Thyroid gland (tissue), 4 donors: ENCODE measurements around the gene PPP2R5B. TPM values are rescaled to one million over a fixed set of nuclear protein-coding genes. Genes with fewer than 3 reads are reported as not detected.
A peak's percentile ranks its signal among the peaks of the same experiment; 100 is the strongest.

Experiments
- DNase-seq, 2 donors: peaks; one replicate each; pipeline ENCODE4 v3.0.0-alpha.2; 2019
- H3K27ac ChIP-seq, 3 donors: fragments of 200-600 bp; sonication (generic); 1 replicate in 2 of 3; 2 replicates in 1 of 3; pipeline ENCODE4 v1.5.1; 2016 to 2019; ENCODE audit warnings: mild to moderate bottlenecking in 1 of 3, moderate library complexity in 1 of 3
- H3K27me3 ChIP-seq: fragments of 200-600 bp; sonication (generic); one replicate; pipeline ENCODE4 v1.5.1; 2019
- H3K36me3 ChIP-seq, 2 donors: fragments of 200-600 bp; sonication (generic); one replicate each; pipeline ENCODE4 v1.5.1; 2016 to 2019
- H3K4me1 ChIP-seq, 2 donors: fragments of 200-600 bp; sonication (generic); one replicate each; pipeline ENCODE4 v1.5.1; 2017 to 2019
- H3K4me3 ChIP-seq, 3 donors: fragments of 200-600 bp; sonication (generic); replicated peaks in 1 of 3; 1 replicate in 2 of 3; 2 replicates in 1 of 3; pipeline ENCODE4 v1.5.1; 2016; ENCODE audit warnings: mild to moderate bottlenecking in 1 of 3
- H3K9me3 ChIP-seq: fragments of 200-600 bp; sonication (generic); one replicate; pipeline ENCODE4 v1.5.1; 2017
- POLR2A ChIP-seq, 2 donors: fragments of 450-650 bp; IDR thresholded peaks; one replicate each; pipeline ENCODE4 v1.6.1; 2017; ENCODE audit warnings: antibody characterized with exemption in 2 of 2, mild to moderate bottlenecking in 2 of 2, moderate library complexity in 1 of 2
- WGBS, 2 donors: methylation state at CpG; one replicate each; pipeline ENCODE4 v1.1.5; 2017; 5-methylcytosine and 5-hydroxymethylcytosine counted together
- intact Hi-C: fragments of 100-400 bp; cut with DNase I; formaldehyde crosslinking; loops from one replicate; pipeline ENCODE4 v1.15.1; 2023
- total RNA-seq, 4 donors: library from RNA; depleted of rRNA; stranded (reverse); fragments of >200 nt; gene quantifications; one replicate each; pipeline ENCODE4 v1.2.3, GENCODE V29; 2016
- TF ChIP-seq, protein P1 (sequence below), 6 experiments: fragments of 200-600 bp in 3 of 6; fragments of 450-650 bp in 3 of 6; sonication (generic) in 3 of 6; IDR thresholded peaks; one replicate each; pipeline ENCODE4 v1.5.1; 2016 to 2019; ENCODE audit warnings: antibody characterized with exemption in 6 of 6, mild to moderate bottlenecking in 2 of 6, inconsistent platforms in 1 of 6, moderate library complexity in 1 of 6

Gene PPP2R5B
- total RNA-seq, 4 donors from 2014 or later, result 14.8 to 30.1 (median 21.7) TPM

DNA sequence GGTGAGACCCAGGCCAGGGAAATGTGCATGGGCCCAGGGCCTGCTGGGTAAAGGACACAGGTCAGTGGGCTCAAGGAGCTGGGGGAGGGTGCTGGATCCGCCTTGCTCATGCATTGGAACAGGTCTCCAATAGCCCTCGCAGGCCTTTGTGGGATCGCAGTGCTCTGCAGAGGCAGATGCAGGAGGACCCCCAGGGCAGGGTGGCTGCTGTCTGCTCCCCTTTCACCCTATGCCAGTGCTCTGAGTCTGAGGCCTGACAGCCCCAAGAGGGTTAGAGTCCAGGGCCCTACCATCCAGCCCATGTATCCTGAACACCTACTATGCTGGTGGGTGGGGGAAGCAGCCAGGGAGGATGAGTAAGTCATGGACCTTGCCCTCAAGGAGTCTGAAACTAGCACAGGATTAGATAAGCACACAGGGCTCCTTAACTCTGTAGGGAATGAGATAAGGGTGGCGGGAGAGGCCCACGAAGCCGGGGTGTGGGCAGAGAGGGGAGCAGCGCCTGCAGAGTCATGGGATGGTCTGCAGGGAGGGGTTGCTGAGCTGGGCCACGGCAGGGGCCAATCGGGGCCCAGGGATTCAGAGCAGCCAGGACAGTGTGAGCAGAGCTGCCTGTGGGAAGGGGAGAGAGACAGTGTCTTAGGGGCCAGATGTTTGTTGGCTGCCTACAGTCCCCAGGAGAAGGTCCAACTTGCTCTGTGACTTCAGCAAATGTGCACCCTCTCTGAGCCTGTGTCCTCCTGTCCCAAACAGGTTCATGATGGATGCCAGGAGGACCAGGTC is 35.6 kb upstream of the PPP2R5B start:
- 70 to 74% methylated on average over 6 to 7 of the region's 9 CpGs for whole genome bisulfite sequencing, 2 donors
- H3K27me3 ChIP-seq, result no peaks in the 10 kb centered on the region
- no peak overlapping the region for H3K27ac ChIP-seq
- DNase-seq, result peak; percentile 58 to 67
- H3K4me3 ChIP-seq, result no peak overlapping the region
- intact Hi-C loops, result no loop called here
- TF ChIP-seq, protein P1, sequence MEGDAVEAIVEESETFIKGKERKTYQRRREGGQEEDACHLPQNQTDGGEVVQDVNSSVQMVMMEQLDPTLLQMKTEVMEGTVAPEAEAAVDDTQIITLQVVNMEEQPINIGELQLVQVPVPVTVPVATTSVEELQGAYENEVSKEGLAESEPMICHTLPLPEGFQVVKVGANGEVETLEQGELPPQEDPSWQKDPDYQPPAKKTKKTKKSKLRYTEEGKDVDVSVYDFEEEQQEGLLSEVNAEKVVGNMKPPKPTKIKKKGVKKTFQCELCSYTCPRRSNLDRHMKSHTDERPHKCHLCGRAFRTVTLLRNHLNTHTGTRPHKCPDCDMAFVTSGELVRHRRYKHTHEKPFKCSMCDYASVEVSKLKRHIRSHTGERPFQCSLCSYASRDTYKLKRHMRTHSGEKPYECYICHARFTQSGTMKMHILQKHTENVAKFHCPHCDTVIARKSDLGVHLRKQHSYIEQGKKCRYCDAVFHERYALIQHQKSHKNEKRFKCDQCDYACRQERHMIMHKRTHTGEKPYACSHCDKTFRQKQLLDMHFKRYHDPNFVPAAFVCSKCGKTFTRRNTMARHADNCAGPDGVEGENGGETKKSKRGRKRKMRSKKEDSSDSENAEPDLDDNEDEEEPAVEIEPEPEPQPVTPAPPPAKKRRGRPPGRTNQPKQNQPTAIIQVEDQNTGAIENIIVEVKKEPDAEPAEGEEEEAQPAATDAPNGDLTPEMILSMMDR (IDR thresholded peaks at IDR 0.05), result no peak
- no peak for TF ChIP-seq POLR2A (IDR thresholded peaks at IDR 0.05)
- H3K9me3 ChIP-seq, result no peaks in the 10 kb centered on the region
- no peaks in the 10 kb centered on the region for H3K36me3 ChIP-seq
- H3K4me1 ChIP-seq, result peaks cover 3 to 16% of the 10 kb centered on the region in 2 donors

DNA sequence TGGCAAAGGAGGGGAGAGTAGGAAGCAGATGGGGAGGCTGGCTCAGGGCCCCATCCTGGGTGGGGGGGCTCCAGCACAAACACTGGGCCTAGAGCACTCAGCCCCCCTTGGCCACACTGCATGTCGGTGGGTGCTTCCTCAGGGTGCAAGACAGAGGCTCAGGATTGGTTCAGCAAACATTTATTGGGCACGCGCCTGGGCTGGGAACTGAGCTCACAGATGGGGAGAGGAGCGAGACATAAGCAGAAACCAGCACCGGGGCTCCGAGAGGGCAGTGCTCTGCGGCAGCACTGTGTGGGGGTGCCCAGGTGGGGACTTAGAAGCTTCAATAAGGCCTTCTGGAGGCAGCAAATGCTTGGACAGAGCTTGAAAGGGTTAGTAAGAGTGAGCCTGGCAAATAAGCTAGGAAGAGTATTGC is 34.0 kb upstream of the PPP2R5B start:
- TF ChIP-seq, protein P1 (IDR thresholded peaks at IDR 0.05), result no peak
- no peak for TF ChIP-seq POLR2A (IDR thresholded peaks at IDR 0.05)
- intact Hi-C loops, result loop anchor here (10.0 kb wide), 1 partner anchor 106 kb away; no protein-coding TSS in a partner anchor
- Histone ChIP-seq H3K4me3 (no peak overlapping the region), H3K4me1 (peaks cover 3 to 19% of the 10 kb centered on the region in 2 donors), H3K27ac (no peak overlapping the region), H3K9me3 (no peaks in the 10 kb centered on the region), H3K36me3 (no peaks in the 10 kb centered on the region), H3K27me3 (no peaks in the 10 kb centered on the region)
- 84 to 95% methylated on average over 7 of the region's 7 CpGs for WGBS, 2 donors
- DNase-seq, result no peak

DNA sequence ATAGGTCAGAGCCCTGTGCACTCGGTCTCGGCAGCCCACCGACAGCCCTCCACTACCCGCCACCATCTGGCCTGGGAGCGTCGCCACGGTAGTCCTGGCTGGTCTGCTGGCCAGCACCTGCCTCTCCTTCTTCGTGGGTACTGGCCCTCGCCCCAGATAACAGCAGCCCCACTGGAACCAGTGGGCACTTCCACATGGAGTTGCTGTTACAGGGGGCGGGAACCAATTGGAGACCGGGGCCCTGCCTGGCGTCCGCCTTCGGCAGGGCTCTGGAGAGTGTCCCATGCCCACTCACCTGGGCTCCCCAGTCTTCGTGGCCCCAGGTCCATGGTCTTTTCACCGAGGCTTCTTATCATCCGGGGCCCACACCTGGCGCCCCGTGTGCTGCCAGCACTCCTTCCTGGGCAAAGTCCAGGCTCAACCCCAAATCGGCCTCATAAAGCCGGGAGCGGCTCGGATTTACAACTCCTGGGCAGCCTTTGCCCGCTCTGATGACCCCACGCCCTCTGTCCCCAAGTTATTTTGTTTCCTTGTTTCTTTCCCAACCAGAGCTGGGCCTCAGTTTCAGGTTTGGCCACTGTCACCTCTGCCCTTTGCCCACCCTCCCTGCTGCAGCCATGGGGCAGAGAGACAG is 33.2 kb upstream of the PPP2R5B start:
- no peaks in the 10 kb centered on the region for H3K27me3 ChIP-seq
- DNase-seq, result no peak
- H3K4me1 ChIP-seq, result peaks cover 3 to 19% of the 10 kb centered on the region in 2 donors
- TF ChIP-seq, protein P1 (IDR thresholded peaks at IDR 0.05), result no peak
- no peak for TF ChIP-seq POLR2A (IDR thresholded peaks at IDR 0.05)
- no peak overlapping the region for H3K4me3 ChIP-seq
- no peak overlapping the region for H3K27ac ChIP-seq
- 92 to 95% methylated on average over 14 to 18 of the region's 25 CpGs for WGBS, 2 donors
- intact Hi-C loops, result loop anchor here (10.0 kb wide), 1 partner anchor 107 kb away; no protein-coding TSS in a partner anchor
- H3K9me3 ChIP-seq, result no peaks in the 10 kb centered on the region
- no peaks in the 10 kb centered on the region for H3K36me3 ChIP-seq

DNA sequence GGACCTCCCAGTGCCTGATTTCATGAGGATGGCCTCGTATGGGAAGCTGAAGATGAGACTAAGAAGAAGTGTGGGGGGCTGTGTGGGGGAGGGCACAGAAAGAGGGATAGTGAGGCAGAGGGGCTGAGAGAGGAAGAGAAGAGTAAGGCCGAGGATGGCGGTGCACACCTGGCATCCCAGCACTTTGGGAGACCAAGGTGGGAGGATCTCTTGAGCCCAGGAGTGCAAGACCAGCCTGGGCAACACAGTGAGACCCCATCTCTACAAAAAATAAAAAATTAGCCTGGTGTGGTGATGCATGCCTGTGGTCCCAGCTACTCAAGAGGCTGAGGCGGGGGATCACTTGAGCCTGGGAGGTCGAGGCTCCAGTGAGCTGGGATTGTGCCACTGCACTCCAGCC is 32.6 kb upstream of the PPP2R5B start:
- WGBS, 2 donors, result 79 to 85% methylated on average over 5 of the region's 5 CpGs
- H3K36me3 ChIP-seq, result peaks cover 0 to 2% of the 10 kb centered on the region in 2 donors
- H3K27me3 ChIP-seq, result no peaks in the 10 kb centered on the region
- peaks cover 3 to 19% of the 10 kb centered on the region in 2 donors for H3K4me1 ChIP-seq
- no peak for TF ChIP-seq POLR2A (IDR thresholded peaks at IDR 0.05)
- TF ChIP-seq, protein P1 (IDR thresholded peaks at IDR 0.05), result no peak
- intact Hi-C loops, result loop anchor here (10.0 kb wide), 1 partner anchor 107 kb away; no protein-coding TSS in a partner anchor
- H3K9me3 ChIP-seq, result no peaks in the 10 kb centered on the region
- H3K27ac ChIP-seq, result no peak overlapping the region
- no peak for DNase-seq
- no peak overlapping the region for H3K4me3 ChIP-seq

DNA sequence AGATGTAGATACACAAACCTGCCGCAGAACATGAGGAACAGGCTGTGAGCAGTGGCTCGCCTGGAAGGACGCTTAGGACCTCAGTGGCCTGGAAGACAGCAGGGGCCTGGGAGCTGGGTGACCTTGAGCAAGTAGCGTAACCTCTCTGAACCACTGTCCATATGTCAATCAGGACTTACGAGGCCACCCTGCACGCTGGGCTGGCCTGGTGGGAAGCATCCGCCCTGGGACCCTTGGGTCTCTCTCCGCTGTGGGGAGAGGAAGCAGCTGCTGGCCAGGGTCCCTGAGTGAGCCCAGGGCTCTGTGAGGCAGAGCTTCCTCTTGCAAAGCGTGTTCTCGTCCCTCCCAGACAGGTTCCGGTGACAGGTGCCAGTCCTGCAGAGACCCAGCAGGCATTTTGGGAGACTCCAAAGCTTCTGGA is 32.1 kb upstream of the PPP2R5B start:
- no peak for DNase-seq
- Histone ChIP-seq H3K27me3 (no peaks in the 10 kb centered on the region), H3K36me3 (peaks cover 0 to 7% of the 10 kb centered on the region in 2 donors), H3K9me3 (no peaks in the 10 kb centered on the region), H3K27ac (no peak overlapping the region), H3K4me1 (peaks cover 3 to 19% of the 10 kb centered on the region in 2 donors), H3K4me3 (no peak overlapping the region)
- 88% methylated on average over 7 to 11 of the region's 11 CpGs for WGBS, 2 donors
- intact Hi-C loops, result loop anchor here (10.0 kb wide), 1 partner anchor 108 kb away; no protein-coding TSS in a partner anchor
- no peak for TF ChIP-seq POLR2A (IDR thresholded peaks at IDR 0.05)
- TF ChIP-seq, protein P1 (IDR thresholded peaks at IDR 0.05), result no peak
